Skeletal muscle cell (primary cell): Measurements from ENCODE around the gene TBC1D20.
A peak's percentile ranks its signal among the peaks of the same experiment; 100 is the strongest.
"Not testable (repeated sequence)": the region's sequence is repeated elsewhere in the genome, so short reads cannot be mapped to it uniquely, and the experiment has no call there.

Source experiments
- DNase-seq: peaks from one replicate; pipeline ENCODE4 v3.0.0-alpha.2; 2010; ENCODE audit warnings: low read depth
- H3K4me3 ChIP-seq: 2 replicates; pipeline ENCODE4 v1.5.1; 2011; ENCODE audit warnings: low read depth, mild to moderate bottlenecking, control low read depth, low read length, moderate library complexity

Gene TBC1D20

GRCh38 chr20:462199-462991 lies at the start of gene TBC1D20:
Gene TBC1D20, minus strand, starts transcription at chr20:462533. Its CDS starts 128 bp downstream, at chr20:462405.
- DNase-seq, result peak; percentile 46
- peak within 1 kb of the TSS; percentile 74 for H3K4me3 ChIP-seq

- not testable (repeated sequence) for H3K4me3 ChIP-seq, DNase-seq
These were observed 48.2 kb upstream of the TBC1D20 start for GRCh38 chr20:510328-511057.

DNA sequence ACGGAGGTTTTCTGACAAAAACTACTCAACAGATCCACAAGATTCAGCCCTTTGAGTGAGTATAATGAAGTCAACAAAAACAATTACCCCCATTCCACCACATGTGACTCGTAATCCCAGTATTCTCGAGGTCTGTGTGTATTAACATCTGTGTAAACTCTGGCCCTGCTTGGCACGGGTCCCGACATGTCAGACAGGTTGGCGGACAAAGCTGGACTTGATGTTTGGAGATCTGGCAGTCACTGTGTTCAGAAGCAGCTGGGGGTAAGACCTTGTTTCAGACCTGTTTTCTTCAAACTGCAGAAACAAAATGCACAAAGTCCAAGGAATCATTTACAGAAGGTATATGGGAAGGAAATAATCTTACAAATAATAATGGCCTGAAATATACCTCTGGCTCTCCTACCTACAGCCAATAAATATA lies 46.0 kb upstream of the TBC1D20 start:
- not testable (repeated sequence) for DNase-seq, H3K4me3 ChIP-seq

DNA sequence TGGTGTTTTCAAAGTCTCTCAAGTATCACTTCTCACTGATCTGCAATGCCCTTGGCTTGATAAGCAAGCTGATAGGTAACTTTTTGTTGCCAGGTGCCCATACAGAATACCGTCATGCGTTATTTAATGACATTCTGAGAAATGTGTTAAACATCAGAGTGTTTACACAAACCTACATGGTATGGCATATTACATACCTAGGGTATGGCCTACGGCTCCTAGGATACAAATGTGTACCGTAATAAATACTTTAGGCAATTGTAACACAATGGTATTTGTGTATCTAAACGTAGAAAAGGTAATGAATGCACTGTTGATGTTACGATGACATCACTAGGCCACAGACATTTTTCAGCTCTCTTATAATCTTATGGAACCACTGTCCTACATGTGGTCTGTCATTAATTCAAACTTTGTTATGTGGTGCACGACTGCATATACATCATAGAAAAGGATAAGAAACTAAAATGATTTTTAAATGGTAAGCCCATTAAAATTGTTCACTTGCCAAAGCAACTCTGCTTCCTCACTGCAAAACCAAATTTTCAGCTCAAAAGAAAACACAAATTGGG lies 45.5 kb upstream of the TBC1D20 start:
- H3K4me3 ChIP-seq, result no peak overlapping the region
- DNase-seq, result no peak

- no peak for DNase-seq
- H3K4me3 ChIP-seq, result no peak overlapping the region
These were observed 44.8 kb upstream of the TBC1D20 start for GRCh38 chr20:507006-507758.

GRCh38 chr20:504632-505075 lies 42.3 kb upstream of the TBC1D20 start:
- no peak overlapping the region for H3K4me3 ChIP-seq
- DNase-seq, result no peak

- DNase-seq, result no peak
- H3K4me3 ChIP-seq, result no peak overlapping the region
These were observed 40.9 kb upstream of the TBC1D20 start for GRCh38 chr20:503048-503737.

DNA sequence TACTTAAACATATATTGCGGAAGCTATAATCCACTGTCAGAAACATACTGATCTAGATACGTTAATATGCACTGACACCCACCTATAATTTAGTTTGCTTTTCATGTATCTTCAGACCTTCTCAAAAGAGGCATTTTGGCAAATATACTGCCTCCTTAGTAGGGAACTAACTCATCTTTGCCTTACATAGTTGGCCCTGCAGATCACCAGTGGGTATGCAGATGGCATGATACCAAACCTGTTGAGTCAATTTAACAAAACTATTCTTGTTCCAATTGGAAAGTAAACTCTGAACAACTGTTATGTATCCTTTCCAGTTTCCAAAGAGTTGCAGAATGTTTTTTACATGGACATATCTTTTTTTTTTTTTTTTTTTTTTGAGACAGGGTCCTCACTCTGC lies 35.6 kb upstream of the TBC1D20 start:
- no peak for DNase-seq
- H3K4me3 ChIP-seq, result no peak overlapping the region

GRCh38 chr20:496126-496696 lies 33.9 kb upstream of the TBC1D20 start:
- no peak for DNase-seq
- no peak overlapping the region for H3K4me3 ChIP-seq

GRCh38 chr20:492159-492558 lies 29.8 kb upstream of the TBC1D20 start:
- DNase-seq, result no peak
- H3K4me3 ChIP-seq, result no peak overlapping the region

GRCh38 chr20:487655-488054 lies 25.3 kb upstream of the TBC1D20 start:
- H3K4me3 ChIP-seq, result no peak overlapping the region
- no peak for DNase-seq

DNA sequence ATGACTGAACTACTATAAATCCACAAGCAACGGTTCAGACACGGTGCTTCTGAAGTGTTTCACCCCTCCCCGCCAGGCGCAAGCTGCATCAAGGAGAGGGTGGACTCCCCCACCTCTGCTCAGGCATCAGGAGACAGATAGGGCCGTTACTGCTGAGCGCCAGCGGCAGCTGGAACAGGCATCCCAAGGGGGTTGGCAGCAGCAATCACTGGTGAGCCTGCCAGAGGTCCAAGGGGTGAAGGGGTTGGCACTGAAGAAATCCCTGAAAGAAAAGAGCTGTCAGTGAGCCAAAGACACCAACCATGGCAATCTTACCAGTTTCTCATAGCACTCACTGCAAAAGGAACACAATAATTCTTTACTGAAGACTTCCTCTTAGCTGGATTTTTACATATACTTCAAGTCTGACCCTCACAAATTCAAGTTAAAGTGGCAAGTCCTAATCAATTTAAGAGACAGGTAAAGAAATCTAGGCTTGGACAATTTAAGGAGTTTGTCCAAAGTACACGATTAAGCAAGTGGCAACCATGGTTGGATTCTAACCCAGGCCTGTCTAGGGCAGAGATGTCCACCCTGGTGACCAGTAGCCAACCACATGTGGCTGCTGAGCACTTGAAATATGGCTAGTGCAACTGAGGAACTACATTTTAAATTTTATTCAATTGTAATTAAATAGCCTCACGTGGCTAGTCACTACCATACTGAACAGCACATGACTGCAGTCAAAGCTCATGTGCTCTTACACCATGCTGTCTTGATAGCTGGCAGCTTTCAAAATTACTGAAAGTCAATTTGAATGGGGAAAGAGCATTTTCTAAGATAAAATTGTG lies 21.7 kb upstream of the TBC1D20 start:
- DNase-seq, result no peak
- H3K4me3 ChIP-seq, result no peak overlapping the region

- H3K4me3 ChIP-seq, result no peak overlapping the region
- no peak for DNase-seq
These were observed 18.8 kb upstream of the TBC1D20 start for GRCh38 chr20:481167-481566.

GRCh38 chr20:480044-480443 lies 17.7 kb upstream of the TBC1D20 start:
- no peak for DNase-seq
- H3K4me3 ChIP-seq, result no peak overlapping the region

GRCh38 chr20:479487-479886 lies 17.2 kb upstream of the TBC1D20 start:
- no peak overlapping the region for H3K4me3 ChIP-seq
- DNase-seq, result peak; percentile 20

- no peak overlapping the region for H3K4me3 ChIP-seq
- DNase-seq, result peak; percentile 25
These were observed 16.7 kb upstream of the TBC1D20 start for GRCh38 chr20:478949-479429.

GRCh38 chr20:478010-478948 lies 15.9 kb upstream of the TBC1D20 start:
- peak; percentile 70 for DNase-seq
- H3K4me3 ChIP-seq, result no peak overlapping the region
